ENCODE data around the gene EXT2. TPM values are rescaled to one million over a fixed set of nuclear protein-coding genes. Genes with fewer than 3 reads are reported as not detected.
A peak's percentile ranks its signal among the peaks of the same experiment; 100 is the strongest.

EXT2 gene
- total RNA-seq, 1 experiment from 2014 or later: 39.1 TPM

DNA sequence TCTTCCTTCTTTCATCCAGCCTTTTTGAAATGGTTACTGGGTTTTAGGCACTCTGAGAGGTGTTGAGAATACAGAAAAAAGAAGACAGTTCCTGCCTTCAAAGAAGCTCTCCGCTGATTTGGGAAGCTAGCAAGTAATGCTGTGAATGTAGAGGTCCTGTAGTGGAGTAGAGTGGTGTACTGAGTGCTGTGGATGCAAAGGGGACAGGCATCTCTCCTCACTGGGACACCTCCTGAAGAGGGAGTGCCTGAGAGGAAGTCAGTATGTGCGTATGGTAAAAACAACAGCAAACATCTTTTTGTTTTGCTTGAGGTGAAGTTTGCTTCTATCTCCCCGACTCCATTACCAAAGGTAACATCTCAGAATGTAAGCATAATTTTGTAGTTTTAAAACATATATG is 77.5 kb downstream of the EXT2 start:
- TF ChIP-seq, protein P1, sequence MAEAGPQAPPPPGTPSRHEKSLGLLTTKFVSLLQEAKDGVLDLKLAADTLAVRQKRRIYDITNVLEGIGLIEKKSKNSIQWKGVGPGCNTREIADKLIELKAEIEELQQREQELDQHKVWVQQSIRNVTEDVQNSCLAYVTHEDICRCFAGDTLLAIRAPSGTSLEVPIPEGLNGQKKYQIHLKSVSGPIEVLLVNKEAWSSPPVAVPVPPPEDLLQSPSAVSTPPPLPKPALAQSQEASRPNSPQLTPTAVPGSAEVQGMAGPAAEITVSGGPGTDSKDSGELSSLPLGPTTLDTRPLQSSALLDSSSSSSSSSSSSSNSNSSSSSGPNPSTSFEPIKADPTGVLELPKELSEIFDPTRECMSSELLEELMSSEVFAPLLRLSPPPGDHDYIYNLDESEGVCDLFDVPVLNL (CRISPR knock-in tag; IDR thresholded peaks at IDR 0.05; ENCODE audit: borderline replicate concordance, low read depth): no peak
- ATAC-seq: peak; percentile 60; the same call in 1 of the 2 replicates
- CTCF ChIA-PET: interaction anchor here (0.6 kb wide), 1 partner anchor 12 kb away, joined by 5 read pairs; no protein-coding TSS in a partner anchor

DNA sequence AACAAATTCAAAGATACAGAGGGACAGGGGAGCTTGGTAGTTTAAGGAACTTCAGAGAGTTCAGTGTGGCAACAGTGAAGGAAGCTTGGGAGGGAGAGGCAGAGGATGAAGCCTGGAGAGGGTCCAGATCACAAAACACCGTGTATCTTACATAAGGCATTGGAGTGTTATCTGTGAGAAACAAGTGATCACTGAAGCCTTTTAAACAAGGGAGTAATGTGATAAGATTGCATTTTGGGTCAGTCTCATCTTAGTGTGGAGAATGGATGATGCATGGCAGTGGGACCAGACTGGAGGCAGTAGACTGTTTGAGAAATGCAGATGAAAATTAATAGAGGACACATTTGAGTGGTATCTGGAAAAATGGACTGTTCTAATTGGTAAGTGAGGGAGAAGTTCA is 79.4 kb downstream of the EXT2 start:
- TF ChIP-seq KAT7 (CRISPR knock-in tag; IDR thresholded peaks at IDR 0.05; ENCODE audit: borderline replicate concordance) (no peak), TCF7 (CRISPR knock-in tag; IDR thresholded peaks at IDR 0.05; ENCODE audit: low read depth) (no peak), CREM (CRISPR knock-in tag; IDR thresholded peaks at IDR 0.05) (no peak), NR1H2 (CRISPR knock-in tag; IDR thresholded peaks at IDR 0.05) (no peak), ZNF317 (CRISPR knock-in tag; IDR thresholded peaks at IDR 0.05; ENCODE audit: borderline replicate concordance, low read depth) (no peak)
- TF ChIP-seq, protein P2, sequence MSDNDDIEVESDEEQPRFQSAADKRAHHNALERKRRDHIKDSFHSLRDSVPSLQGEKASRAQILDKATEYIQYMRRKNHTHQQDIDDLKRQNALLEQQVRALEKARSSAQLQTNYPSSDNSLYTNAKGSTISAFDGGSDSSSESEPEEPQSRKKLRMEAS (CRISPR knock-in tag; IDR thresholded peaks at IDR 0.05): no peak
- TF ChIP-seq, protein P3, sequence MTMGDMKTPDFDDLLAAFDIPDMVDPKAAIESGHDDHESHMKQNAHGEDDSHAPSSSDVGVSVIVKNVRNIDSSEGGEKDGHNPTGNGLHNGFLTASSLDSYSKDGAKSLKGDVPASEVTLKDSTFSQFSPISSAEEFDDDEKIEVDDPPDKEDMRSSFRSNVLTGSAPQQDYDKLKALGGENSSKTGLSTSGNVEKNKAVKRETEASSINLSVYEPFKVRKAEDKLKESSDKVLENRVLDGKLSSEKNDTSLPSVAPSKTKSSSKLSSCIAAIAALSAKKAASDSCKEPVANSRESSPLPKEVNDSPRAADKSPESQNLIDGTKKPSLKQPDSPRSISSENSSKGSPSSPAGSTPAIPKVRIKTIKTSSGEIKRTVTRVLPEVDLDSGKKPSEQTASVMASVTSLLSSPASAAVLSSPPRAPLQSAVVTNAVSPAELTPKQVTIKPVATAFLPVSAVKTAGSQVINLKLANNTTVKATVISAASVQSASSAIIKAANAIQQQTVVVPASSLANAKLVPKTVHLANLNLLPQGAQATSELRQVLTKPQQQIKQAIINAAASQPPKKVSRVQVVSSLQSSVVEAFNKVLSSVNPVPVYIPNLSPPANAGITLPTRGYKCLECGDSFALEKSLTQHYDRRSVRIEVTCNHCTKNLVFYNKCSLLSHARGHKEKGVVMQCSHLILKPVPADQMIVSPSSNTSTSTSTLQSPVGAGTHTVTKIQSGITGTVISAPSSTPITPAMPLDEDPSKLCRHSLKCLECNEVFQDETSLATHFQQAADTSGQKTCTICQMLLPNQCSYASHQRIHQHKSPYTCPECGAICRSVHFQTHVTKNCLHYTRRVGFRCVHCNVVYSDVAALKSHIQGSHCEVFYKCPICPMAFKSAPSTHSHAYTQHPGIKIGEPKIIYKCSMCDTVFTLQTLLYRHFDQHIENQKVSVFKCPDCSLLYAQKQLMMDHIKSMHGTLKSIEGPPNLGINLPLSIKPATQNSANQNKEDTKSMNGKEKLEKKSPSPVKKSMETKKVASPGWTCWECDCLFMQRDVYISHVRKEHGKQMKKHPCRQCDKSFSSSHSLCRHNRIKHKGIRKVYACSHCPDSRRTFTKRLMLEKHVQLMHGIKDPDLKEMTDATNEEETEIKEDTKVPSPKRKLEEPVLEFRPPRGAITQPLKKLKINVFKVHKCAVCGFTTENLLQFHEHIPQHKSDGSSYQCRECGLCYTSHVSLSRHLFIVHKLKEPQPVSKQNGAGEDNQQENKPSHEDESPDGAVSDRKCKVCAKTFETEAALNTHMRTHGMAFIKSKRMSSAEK (CRISPR knock-in tag; IDR thresholded peaks at IDR 0.05; ENCODE audit: borderline replicate concordance): no peak
- TF ChIP-seq, protein P4, sequence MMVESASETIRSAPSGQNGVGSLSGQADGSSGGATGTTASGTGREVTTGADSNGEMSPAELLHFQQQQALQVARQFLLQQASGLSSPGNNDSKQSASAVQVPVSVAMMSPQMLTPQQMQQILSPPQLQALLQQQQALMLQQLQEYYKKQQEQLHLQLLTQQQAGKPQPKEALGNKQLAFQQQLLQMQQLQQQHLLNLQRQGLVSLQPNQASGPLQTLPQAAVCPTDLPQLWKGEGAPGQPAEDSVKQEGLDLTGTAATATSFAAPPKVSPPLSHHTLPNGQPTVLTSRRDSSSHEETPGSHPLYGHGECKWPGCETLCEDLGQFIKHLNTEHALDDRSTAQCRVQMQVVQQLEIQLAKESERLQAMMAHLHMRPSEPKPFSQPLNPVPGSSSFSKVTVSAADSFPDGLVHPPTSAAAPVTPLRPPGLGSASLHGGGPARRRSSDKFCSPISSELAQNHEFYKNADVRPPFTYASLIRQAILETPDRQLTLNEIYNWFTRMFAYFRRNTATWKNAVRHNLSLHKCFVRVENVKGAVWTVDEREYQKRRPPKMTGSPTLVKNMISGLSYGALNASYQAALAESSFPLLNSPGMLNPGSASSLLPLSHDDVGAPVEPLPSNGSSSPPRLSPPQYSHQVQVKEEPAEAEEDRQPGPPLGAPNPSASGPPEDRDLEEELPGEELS (CRISPR knock-in tag; IDR thresholded peaks at IDR 0.05): no peak
- Mint-ChIP-seq H3K4me1 (peaks cover 34% of the 10 kb centered on the region), H3K27ac (no peak overlapping the region; the same call in 1 of the 2 replicates), H3K27me3 (ENCODE audit: low read depth) (no peaks in the 10 kb centered on the region), H3K4me3 (no peak overlapping the region), H3K36me3 (peaks cover 4% of the 10 kb centered on the region; the same call in 1 of the 2 replicates), H3K9me3 (no peaks in the 10 kb centered on the region)
- no peak for DNase-seq (ENCODE audit: low spot score)
- no peak for ATAC-seq
- CTCF ChIA-PET: no interaction called here
- POLR2A ChIA-PET: no interaction called here

More for the DNA sequence above, 77.5 kb downstream of the EXT2 start:
- H3K27ac Mint-ChIP-seq: no peak overlapping the region; the same call in 1 of the 2 replicates
- no peaks in the 10 kb centered on the region for H3K27me3 Mint-ChIP-seq (ENCODE audit: low read depth)
- no peak for DNase-seq (ENCODE audit: low spot score)
- H3K9me3 Mint-ChIP-seq: no peaks in the 10 kb centered on the region
- no peak overlapping the region for H3K4me3 Mint-ChIP-seq
- POLR2A ChIA-PET: no interaction called here
- peaks cover 21% of the 10 kb centered on the region for H3K4me1 Mint-ChIP-seq
- peaks cover 4% of the 10 kb centered on the region; the same call in 1 of the 2 replicates for H3K36me3 Mint-ChIP-seq

DNA sequence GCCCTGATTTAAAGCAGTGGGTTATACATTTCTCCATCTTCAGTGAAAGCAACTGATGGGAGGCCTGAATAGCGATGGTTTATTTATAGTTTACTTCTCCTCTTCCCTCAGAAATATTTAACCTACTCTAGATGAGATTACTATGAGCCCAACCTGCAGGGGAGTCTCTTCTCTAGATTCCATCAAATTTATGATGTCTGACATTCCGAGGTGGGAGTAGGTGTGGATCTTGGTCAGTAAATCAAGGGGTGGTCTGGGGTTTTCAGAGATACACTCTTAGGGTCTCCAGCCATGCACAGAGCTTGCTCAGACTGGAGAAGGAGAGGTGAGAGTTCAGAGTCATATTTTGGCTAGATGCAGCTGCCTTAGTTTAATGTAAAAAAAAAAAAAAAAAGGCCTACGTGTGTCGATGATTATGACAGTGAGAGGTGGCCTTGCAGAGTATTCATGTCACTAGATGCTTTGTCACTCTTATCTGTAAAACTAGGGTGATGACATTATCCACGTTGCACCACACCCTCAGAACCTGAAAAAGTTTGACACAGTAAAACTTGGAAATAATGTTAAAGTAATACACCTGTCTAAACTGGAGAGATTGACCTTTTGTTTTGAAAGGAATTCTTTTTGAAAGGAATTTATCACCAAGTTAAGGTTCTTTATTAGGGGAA is 81.2 kb downstream of the EXT2 start:
- TF ChIP-seq NFATC4 (CRISPR knock-in tag; IDR thresholded peaks at IDR 0.05) (no peak), SMAD3 (CRISPR knock-in tag; IDR thresholded peaks at IDR 0.05; ENCODE audit: borderline replicate concordance) (no peak), HMGA2 (CRISPR knock-in tag; IDR thresholded peaks at IDR 0.05) (no peak)
- ChIA-PET POLR2A (no interaction called here), CTCF (interaction anchor here (1.0 to 2.5 kb wide), 2 partner anchors 43 to 81 kb away, joined by 3 to 7 read pairs; no protein-coding TSS in a partner anchor)
- ATAC-seq (no peak), DNase-seq (ENCODE audit: low spot score) (no peak)
- H3K4me3 Mint-ChIP-seq: no peak overlapping the region
- H3K27ac Mint-ChIP-seq: no peak overlapping the region
- H3K27me3 Mint-ChIP-seq (ENCODE audit: low read depth): no peaks in the 10 kb centered on the region
- H3K9me3 Mint-ChIP-seq: no peaks in the 10 kb centered on the region
- H3K4me1 Mint-ChIP-seq: peaks cover 24% of the 10 kb centered on the region
- H3K36me3 Mint-ChIP-seq: peaks cover 4% of the 10 kb centered on the region; the same call in 1 of the 2 replicates

All from WTC11 (cell line).